GM12872 (cell line): ENCODE results near the gene VWA8.

Experiments used
- TF ChIP-seq, protein P1 (sequence below): IDR thresholded peaks from 3 replicates; pipeline ENCODE4 v1.5.1; 2011; ENCODE audit warnings: low read depth, mild to moderate bottlenecking, low read length, moderate library complexity; ENCODE audit not compliant: insufficient read depth

Gene VWA8

DNA sequence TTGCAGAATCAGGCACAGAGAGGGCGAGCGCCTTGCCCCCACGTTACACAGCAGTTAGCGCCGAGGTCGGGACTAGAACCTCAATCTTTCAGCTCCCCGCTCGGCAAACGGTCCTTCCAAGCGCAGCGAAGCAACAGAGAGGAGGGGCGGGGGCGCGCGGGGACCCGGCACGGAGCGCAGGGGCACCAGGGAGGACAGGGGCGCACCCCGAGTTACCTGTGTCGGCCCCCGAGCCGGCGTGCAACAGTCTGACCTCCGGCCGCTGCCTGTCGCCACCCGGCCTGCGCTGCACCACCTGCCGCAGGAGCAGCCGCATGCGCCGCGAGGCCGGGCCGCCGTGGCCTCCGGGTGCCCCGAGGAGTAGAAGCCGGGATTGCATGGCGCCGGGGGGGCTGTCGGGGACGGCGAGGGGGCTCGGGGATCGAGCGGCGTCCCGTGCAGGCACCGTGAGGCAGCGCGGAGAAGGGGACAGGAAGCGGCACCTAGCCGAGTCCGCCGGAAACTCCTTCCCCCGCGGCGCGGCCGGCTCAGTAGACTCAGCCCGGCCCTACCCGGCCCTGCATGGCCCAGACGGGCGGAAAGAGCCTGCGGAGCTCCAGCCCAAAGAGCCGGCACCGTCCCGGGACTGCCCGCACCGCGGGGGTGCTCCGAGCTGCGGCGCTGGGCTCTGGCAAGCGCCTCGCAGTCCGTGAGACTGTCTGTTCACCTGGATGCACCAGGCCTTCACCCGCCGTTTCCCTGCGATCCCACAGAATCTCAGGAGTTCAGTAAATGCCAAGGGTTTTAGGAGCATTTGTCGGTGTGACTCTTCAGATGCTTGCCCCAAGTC, at the start of gene VWA8:
Gene VWA8 (minus strand): TSS at position 473 of the 829 bp plus-strand sequence. CDS start 94 bp downstream, at position 379.
- TF ChIP-seq, protein P1, sequence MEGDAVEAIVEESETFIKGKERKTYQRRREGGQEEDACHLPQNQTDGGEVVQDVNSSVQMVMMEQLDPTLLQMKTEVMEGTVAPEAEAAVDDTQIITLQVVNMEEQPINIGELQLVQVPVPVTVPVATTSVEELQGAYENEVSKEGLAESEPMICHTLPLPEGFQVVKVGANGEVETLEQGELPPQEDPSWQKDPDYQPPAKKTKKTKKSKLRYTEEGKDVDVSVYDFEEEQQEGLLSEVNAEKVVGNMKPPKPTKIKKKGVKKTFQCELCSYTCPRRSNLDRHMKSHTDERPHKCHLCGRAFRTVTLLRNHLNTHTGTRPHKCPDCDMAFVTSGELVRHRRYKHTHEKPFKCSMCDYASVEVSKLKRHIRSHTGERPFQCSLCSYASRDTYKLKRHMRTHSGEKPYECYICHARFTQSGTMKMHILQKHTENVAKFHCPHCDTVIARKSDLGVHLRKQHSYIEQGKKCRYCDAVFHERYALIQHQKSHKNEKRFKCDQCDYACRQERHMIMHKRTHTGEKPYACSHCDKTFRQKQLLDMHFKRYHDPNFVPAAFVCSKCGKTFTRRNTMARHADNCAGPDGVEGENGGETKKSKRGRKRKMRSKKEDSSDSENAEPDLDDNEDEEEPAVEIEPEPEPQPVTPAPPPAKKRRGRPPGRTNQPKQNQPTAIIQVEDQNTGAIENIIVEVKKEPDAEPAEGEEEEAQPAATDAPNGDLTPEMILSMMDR, result no peak

DNA sequence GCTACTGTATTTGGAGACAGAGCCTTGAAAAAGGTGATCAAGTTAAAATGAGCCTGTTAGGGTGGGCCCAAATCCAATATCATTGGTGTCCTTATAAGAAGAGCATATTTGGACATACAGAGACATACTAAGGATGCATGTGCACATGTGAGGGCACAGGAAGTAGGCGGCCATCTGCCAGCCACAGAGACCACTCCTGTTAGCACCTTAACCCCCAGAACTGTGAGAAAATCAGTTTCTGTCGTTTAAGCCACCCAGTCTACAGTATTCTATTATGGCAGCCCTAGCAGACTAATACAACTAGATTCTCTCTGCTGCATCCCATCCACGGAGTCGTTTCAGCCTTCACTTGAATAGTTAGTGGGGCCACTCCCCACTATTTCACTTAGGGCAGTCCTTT, 48.1 kb upstream of the VWA8 start:
- TF ChIP-seq, protein P1, result no peak

DNA sequence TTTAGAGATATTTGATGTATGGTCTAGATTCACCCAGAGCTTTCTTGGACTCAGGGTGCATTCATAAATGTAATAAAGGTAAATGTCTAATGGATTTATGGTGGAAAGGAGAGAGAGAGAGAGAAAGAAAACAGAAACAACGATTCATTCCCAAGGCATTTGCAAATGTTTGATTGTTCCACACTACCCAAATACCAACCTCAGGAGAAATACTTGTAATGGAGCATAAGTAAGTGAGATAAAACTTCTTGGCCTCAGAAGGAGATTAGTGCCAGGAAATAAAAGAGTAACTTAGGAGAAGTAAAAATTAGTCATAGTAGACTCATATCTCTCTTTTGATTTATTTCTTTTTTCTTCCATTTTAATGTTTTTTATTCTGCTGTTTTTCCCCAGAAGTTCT, 46.9 kb upstream of the VWA8 start:
- TF ChIP-seq, protein P1, result no peak

DNA sequence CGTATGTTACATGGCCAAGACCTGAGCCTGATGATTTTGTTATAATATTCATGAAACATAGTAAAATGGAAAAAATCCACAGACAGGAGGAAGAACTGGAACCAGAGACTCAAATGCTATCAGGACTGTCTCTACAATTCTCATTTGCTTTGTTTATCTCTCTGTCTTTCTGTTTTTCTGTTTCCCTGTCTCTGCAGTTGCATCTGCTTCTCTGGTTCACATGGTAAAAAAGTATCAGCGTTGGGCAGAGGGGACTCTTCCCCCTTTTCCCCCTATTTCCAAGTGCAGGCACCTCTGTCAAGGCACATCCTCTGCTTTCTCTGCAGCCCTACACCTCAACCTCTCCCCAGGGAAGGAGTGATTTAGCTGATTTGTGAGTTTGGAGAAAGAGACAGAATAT, 41.2 kb upstream of the VWA8 start:
- TF ChIP-seq, protein P1, result no peak

DNA sequence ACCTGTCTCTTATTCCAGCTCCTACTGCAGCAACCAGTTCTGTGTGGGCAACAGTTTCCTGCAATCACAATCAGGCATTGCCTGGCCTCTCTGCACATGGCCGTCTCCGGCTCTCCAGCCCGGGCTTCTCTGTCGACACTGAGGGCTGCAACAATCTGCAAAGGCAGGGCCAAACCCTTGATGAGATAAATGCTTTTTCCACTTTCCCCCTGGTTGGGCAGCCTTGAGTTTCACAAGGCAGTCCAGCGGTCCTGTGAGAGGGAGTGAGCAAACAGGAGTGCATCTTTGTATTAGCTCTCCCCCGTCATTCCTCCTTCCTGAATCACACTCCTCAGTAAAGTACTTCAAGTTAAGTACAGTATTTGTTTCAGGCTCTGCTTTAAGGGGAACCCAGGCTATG, 40.7 kb upstream of the VWA8 start:
- TF ChIP-seq, protein P1, result no peak

DNA sequence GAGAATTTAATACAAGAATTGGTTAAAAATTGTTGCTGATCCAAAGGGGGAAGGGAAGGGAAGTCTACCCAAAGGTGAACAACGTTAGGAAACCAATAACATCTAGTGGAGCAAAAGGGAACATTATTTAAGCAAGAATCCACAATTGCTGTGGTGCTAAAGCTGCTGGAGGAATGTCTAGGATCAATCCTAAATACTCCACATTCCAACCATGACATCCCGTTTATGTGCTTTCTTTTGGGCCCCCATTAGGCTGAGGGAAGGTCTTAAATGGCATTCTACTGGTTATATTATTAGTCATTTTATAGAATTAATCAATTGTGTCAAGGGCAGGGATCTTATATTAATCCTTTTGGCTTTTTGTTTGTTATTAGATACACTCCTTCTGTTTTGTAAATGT, 39.9 kb upstream of the VWA8 start:
- TF ChIP-seq, protein P1, result no peak

DNA sequence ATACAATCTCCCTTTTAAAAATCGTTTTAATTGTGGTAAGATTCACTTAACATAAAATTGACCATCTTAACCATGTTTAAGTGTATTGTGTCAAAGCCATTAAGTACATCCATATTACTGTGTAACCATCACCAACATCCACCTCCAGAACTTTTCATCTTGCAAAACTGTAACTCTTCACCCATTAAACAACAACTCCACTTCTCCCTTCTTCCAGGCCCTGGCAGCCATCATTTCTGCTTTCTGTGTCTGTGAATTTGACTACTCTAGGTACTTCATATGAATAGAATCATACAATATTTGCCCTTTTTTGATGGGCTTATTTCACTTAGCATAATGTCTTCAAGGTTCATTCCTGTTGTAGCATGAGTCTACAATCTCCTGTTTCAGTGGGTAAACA, 36.5 kb upstream of the VWA8 start:
- TF ChIP-seq, protein P1, result no peak
